ENCODE results near the gene MRPL45. TPM values are rescaled to one million over a fixed set of nuclear protein-coding genes. Genes with fewer than 3 reads are reported as not detected.

The MRPL45 gene
- total and polyA plus RNA-seq, 2 donors (not counting 3 experiments of a cell fraction or from before 2014, with no cell fraction given) = 41.2 to 45.5 TPM

DNA sequence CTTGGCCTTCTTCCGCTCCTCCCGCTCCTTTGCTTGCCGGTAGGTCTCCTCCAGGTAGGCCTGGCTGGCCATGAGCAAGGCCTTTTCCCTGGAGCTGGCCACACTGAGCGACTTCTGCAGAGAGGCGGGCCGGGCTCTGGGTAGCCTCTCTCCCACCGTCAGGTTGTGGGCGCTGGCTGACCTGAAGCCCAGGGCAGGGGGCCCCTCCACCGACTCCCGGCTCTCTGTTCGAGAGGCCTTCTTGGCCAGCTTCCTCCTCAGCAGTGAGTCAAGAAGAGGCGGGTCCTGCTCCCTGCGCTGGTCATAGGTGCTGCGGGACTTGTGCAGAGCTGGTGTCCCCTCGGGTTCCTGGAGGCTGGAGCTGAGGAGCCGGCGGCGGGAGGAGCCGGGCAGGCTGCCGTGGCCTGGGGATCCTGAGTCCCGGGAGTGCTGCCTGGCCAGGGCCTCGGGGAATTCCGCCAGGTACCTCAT is 34.0 kb downstream of the MRPL45 start:
- no TSS peak for BruUV-seq (replicated peaks)
- Histone ChIP-seq H3K79me2 (ENCODE audit: control insufficient read depth, insufficient read depth, low read length) (no peaks in the 10 kb centered on the region), H3K9me1 (replicated peaks; ENCODE audit: control insufficient read depth, extremely low read depth, insufficient read depth, low read length) (no peaks in the 10 kb centered on the region), H3K4me1 (ENCODE audit: control insufficient read depth, extremely low read depth, insufficient read depth, low read length) (peaks cover 5% of the 10 kb centered on the region), H3K27me3 (ENCODE audit: control insufficient read depth in 2 of 2, insufficient read depth in 2 of 2, low read length in 2 of 2) (peaks cover 0 to 3% of the 10 kb centered on the region in 2 experiments), H3K9me3 (replicated peaks; ENCODE audit: control insufficient read depth, insufficient read depth, low read length) (no peaks in the 10 kb centered on the region), H4K20me1 (replicated peaks; ENCODE audit: control insufficient read depth, extremely low read depth, insufficient read depth, low read length) (no peaks in the 10 kb centered on the region), H3K27ac (ENCODE audit: insufficient read depth, low read depth, low read length) (no peak overlapping the region), H2AFZ (ENCODE audit: low read depth, low read length) (no peak overlapping the region), H3K4me3 (replicated peaks in 1 of 3; ENCODE audit: insufficient read depth in 1 of 3, low read depth in 1 of 3, low read length in 3 of 3) (no peak overlapping the region), H3K9ac (replicated peaks; ENCODE audit: extremely low read depth, insufficient read depth, low read length) (no peak overlapping the region), H3K36me3 (ENCODE audit: control insufficient read depth in 2 of 2, extremely low read depth in 1 of 2, insufficient read depth in 2 of 2, low read length in 2 of 2) (no peaks in the 10 kb centered on the region), H3K4me2 (ENCODE audit: insufficient read depth, low read length) (no peak overlapping the region)
- TF ChIP-seq JUN (IDR thresholded peaks at IDR 0.05; ENCODE audit: borderline replicate concordance, insufficient read depth, insufficient read length, low read depth) (no peak), POLR2A (IDR thresholded peaks at IDR 0.05; ENCODE audit: low read depth, low read length) (no peak), GATA2 (IDR thresholded peaks at IDR 0.05; ENCODE audit: insufficient read depth, insufficient read length, low read depth, low read length) (no peak), MYC (IDR thresholded peaks at IDR 0.05; ENCODE audit: low read depth, low read length) (no peak), FOS (IDR thresholded peaks at IDR 0.05; ENCODE audit: borderline replicate concordance, insufficient read depth, low read length) (no peak), EZH2 (IDR thresholded peaks at IDR 0.05; ENCODE audit: borderline replicate concordance, low read depth, low read length, severe bottlenecking) (no peak), POLR2AphosphoS5 (IDR thresholded peaks at IDR 0.05; ENCODE audit: insufficient read depth, low read depth, low read length) (no peak)
- TF ChIP-seq, protein P1, sequence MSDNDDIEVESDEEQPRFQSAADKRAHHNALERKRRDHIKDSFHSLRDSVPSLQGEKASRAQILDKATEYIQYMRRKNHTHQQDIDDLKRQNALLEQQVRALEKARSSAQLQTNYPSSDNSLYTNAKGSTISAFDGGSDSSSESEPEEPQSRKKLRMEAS (IDR thresholded peaks at IDR 0.05; ENCODE audit: insufficient read depth, insufficient read length) = no peak
- TF ChIP-seq, protein P2, sequence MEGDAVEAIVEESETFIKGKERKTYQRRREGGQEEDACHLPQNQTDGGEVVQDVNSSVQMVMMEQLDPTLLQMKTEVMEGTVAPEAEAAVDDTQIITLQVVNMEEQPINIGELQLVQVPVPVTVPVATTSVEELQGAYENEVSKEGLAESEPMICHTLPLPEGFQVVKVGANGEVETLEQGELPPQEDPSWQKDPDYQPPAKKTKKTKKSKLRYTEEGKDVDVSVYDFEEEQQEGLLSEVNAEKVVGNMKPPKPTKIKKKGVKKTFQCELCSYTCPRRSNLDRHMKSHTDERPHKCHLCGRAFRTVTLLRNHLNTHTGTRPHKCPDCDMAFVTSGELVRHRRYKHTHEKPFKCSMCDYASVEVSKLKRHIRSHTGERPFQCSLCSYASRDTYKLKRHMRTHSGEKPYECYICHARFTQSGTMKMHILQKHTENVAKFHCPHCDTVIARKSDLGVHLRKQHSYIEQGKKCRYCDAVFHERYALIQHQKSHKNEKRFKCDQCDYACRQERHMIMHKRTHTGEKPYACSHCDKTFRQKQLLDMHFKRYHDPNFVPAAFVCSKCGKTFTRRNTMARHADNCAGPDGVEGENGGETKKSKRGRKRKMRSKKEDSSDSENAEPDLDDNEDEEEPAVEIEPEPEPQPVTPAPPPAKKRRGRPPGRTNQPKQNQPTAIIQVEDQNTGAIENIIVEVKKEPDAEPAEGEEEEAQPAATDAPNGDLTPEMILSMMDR (IDR thresholded peaks at IDR 0.05; ENCODE audit: extremely low read depth in 1 of 2, insufficient read depth in 1 of 2, low read depth in 1 of 2, low read length in 2 of 2) = no peak
- POLR2A ChIA-PET = no interaction called here
- dilution Hi-C loops (cut with MboI; ENCODE audit: extremely low pct_ligation_motif_present, low sequenced_read_pairs) = no loop called here
- DNase-seq (ENCODE audit: low read depth, low spot score) = no peak
- FAIRE-seq = no peak
- intact Hi-C loops (cut with micrococcal nuclease) = no loop called here
- CTCF ChIA-PET = interaction anchor here (1.0 to 6.6 kb wide), 5 partner anchors 8 to 84 kb away, joined by 3 to 63 read pairs (median 5); no protein-coding TSS in a partner anchor

Measured in endothelial cell of umbilical vein (primary cell).